GM18951 (cell line): ENCODE results near the gene ACOT8.
"Not testable (repeated sequence)": the region's sequence is repeated elsewhere in the genome, so short reads cannot be mapped to it uniquely, and the experiment has no call there.

Source experiments
- POLR2A ChIP-seq: IDR thresholded peaks from 4 replicates; pipeline ENCODE4 v1.6.1; 2011; ENCODE audit warnings: mild to moderate bottlenecking; ENCODE audit not compliant: insufficient read length, insufficient read depth; ENCODE audit errors: extremely low read depth
- in situ Hi-C: fragments of 300-500 bp; cut with MboI; formaldehyde crosslinking; loops from one replicate; pipeline ENCODE4 v1.12.0; 2022; ENCODE audit warnings: low sequenced_read_pairs, mixed read lengths, inconsistent platforms; ENCODE audit not compliant: unreplicated experiment

Gene ACOT8

GRCh38 chr20:45857114-45857881 lies at the start of gene ACOT8, which contains the start of gene ZSWIM3:
Gene ACOT8 (minus strand): TSS chr20:45857392. CDS start chr20:45857315, 77 bp downstream.
Gene ZSWIM3 (plus strand): TSS chr20:45857614. CDS start chr20:45857826, 212 bp downstream.
- TF ChIP-seq POLR2A: peak; percentile 92
- in situ Hi-C loops: no loop called here

GRCh38 chr20:45905505-45906079 lies 48.4 kb upstream of the ACOT8 start:
- in situ Hi-C loops: no loop called here
- TF ChIP-seq POLR2A: no peak

- no peak for TF ChIP-seq POLR2A
- in situ Hi-C loops: no loop called here
Observed at GRCh38 chr20:45904583-45905504, 47.7 kb upstream of the ACOT8 start.

GRCh38 chr20:45902199-45902701 lies 45.1 kb upstream of the ACOT8 start:
- in situ Hi-C loops: no loop called here
- no peak for TF ChIP-seq POLR2A

- in situ Hi-C loops: not testable (repeated sequence)
Observed at GRCh38 chr20:45901332-45901731, 44.1 kb upstream of the ACOT8 start.

GRCh38 chr20:45899046-45899835 lies 42.0 kb upstream of the ACOT8 start:
- in situ Hi-C loops: no loop called here
- TF ChIP-seq POLR2A: no peak

GRCh38 chr20:45898285-45898684 lies 41.1 kb upstream of the ACOT8 start:
- in situ Hi-C loops: no loop called here
- no peak for TF ChIP-seq POLR2A

GRCh38 chr20:45897692-45898091 lies 40.5 kb upstream of the ACOT8 start:
- no peak for TF ChIP-seq POLR2A
- in situ Hi-C loops: no loop called here

- TF ChIP-seq POLR2A: no peak
- in situ Hi-C loops: no loop called here
Observed at GRCh38 chr20:45897289-45897688, 40.1 kb upstream of the ACOT8 start.

- in situ Hi-C loops: no loop called here
- TF ChIP-seq POLR2A: no peak
Observed at GRCh38 chr20:45896641-45897161, 39.5 kb upstream of the ACOT8 start.

GRCh38 chr20:45894797-45895196 lies 37.6 kb upstream of the ACOT8 start:
- in situ Hi-C loops: no loop called here
- TF ChIP-seq POLR2A: no peak

- no peak for TF ChIP-seq POLR2A
- in situ Hi-C loops: no loop called here
Observed at GRCh38 chr20:45893831-45894230, 36.6 kb upstream of the ACOT8 start.
